Muscle of back (tissue), 11 donors: ENCODE results near the gene MAK. TPM values are rescaled to one million over a fixed set of nuclear protein-coding genes. Genes with fewer than 3 reads are reported as not detected.
"Not testable (repeated sequence)": the region's sequence is repeated elsewhere in the genome, so short reads cannot be mapped to it uniquely, and the experiment has no call there.

Experiments used
- DNase-seq, 3 donors: peaks; one replicate each; pipeline versions ENCODE4 v3.0.0 to v3.0.0-alpha.2; 2013
- polyA plus RNA-seq, 10 donors: library from polyadenylated mRNA; unstranded; fragments of 120-200 nt; gene quantifications; one replicate each; pipeline ENCODE4 v1.2.1, GENCODE V29; 2013; ENCODE audit not compliant: insufficient read length in 10 of 10

Gene MAK
- polyA plus RNA-seq, 10 donors = 0.13 to 1.1 (median 0.28) TPM

- DNase-seq = no peak
Observed at GRCh38 chr6:10779076-10779475, 59.3 kb downstream of the MAK start.

GRCh38 chr6:10778230-10778629 is 60.1 kb downstream of the MAK start:
- DNase-seq = no peak

- no peak for DNase-seq
Observed at GRCh38 chr6:10771371-10771894, 66.9 kb downstream of the MAK start.

GRCh38 chr6:10769419-10769818 is 68.9 kb downstream of the MAK start:
- no peak for DNase-seq

- no peak for DNase-seq
Observed at GRCh38 chr6:10763006-10763405, 75.3 kb downstream of the MAK start.

GRCh38 chr6:10759884-10760329 is 78.4 kb downstream of the MAK start:
- DNase-seq = peak in 1 of 3 donors; percentile 23

GRCh38 chr6:10759312-10759839 is 79.0 kb downstream of the MAK start:
- peak; percentile 13 to 78 (median 28) for DNase-seq

- no peak for DNase-seq
Observed at GRCh38 chr6:10756085-10756484, 82.3 kb downstream of the MAK start.

GRCh38 chr6:10751757-10752156 is 86.6 kb downstream of the MAK start:
- DNase-seq = not testable (repeated sequence)

GRCh38 chr6:10750568-10750967 is 87.8 kb downstream of the MAK start:
- DNase-seq = not testable (repeated sequence)

- DNase-seq = no peak
Observed at GRCh38 chr6:10749734-10750133, 88.6 kb downstream of the MAK start.

GRCh38 chr6:10747251-10747972 is 90.9 kb downstream of the MAK start, which contains the start of gene TMEM14B:
Gene TMEM14B, plus strand, starts transcription at chr6:10747805. Its CDS starts 1,441 bp downstream, at chr6:10749246.
- DNase-seq = peak; percentile 97 to 99 (median 99)

GRCh38 chr6:10746915-10747250 is 91.5 kb downstream of the MAK start:
- DNase-seq = no peak

GRCh38 chr6:10745116-10745515 is 93.2 kb downstream of the MAK start:
- no peak for DNase-seq

- no peak for DNase-seq
Observed at GRCh38 chr6:10743515-10743914, 94.8 kb downstream of the MAK start.

GRCh38 chr6:10742251-10742650 is 96.1 kb downstream of the MAK start:
- DNase-seq = no peak

- DNase-seq = not testable (repeated sequence)
Observed at GRCh38 chr6:10741643-10742042, 96.7 kb downstream of the MAK start.

- DNase-seq = no peak
Observed at GRCh38 chr6:10740061-10740460, 98.3 kb downstream of the MAK start.

- DNase-seq = no peak
Observed at GRCh38 chr6:10736731-10737130, 101.6 kb downstream of the MAK start.

GRCh38 chr6:10733863-10734262 is 104.5 kb downstream of the MAK start:
- no peak for DNase-seq

- DNase-seq = no peak
Observed at GRCh38 chr6:10733151-10733715, 105.1 kb downstream of the MAK start.

GRCh38 chr6:10730254-10730653 is 108.1 kb downstream of the MAK start:
- DNase-seq = no peak

GRCh38 chr6:10725716-10726115 is 112.6 kb downstream of the MAK start:
- no peak for DNase-seq
